HG03097 (cell line): ENCODE results near the gene PLPP4.

Experiments used
- ATAC-seq: cut with Tn5 transposase; IDR thresholded peaks from one replicate; pipeline ENCODE4 v1.9.1; 2021; ENCODE audit not compliant: unreplicated experiment, low FRiP score

Gene PLPP4

DNA sequence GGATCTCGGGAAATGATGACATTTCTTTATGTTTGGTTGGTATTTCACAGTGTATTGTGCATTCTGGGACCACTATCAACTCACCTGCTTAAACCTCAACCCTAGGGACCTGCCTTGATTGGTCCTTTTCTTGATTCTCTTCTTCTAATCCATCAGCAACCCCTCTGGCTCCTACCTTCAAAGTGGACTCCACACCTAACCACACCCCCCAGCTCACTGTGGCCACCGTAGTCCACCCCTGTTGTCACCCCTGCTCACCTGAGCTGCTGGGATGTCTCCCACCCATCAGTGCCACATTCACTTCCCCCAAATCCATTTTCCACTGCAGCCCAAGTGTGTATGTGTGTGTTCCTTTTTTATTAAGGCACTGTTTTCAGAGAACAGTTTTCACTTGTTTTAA is 145.0 kb downstream of the PLPP4 start:
- no peak for ATAC-seq

DNA sequence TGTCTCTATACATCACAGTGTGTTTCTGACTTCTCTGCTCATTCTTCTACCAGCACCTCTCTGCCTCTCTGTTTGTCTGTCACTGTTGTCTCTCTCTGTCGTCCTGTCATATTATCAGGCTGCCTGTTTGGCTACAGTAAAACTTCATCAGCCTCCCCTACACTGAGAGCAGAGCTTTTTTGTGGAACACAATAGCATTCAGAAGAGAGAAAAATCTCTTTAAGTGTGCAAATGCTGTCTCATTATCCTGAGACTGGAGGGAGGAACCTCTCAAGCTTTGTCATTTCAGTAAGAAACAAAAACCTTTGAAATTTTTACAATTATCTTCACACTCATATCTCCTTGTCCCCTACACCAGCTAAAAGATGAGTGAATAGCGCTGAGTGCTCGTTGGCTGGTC is 148.4 kb downstream of the PLPP4 start:
- ATAC-seq = no peak

DNA sequence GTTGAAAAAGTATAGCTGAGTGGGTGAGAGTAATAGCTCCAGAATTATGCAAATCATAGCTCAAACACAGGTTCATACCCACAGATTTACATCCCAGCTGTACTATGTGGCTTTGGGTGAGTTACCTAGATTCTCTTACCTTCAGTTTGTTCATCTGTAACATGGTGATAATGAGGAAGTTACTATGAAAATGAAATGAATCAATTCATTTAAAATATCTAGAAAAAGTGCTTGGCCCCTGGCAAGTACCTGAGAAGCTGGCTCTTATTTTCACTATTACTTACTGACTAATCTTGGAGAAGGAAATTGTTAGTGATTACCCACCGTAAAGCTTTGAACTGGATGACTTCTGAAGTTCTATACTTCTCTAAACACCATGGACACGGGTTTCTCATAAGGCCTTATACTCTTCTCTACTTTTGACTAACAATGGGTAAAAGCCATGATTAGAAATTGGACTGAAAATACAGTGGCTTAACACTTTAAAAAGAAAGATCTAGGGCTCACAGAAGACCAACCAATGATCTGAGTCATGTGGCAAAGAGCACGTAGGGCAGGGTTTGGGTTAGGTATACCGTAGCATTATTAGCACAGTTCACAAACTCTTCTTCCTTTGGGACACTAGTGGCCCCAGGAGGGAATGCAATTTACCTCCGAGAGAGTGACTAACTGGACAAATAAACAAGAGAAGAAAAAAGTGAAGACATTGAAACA is 149.2 kb downstream of the PLPP4 start:
- peak; percentile 71 for ATAC-seq

DNA sequence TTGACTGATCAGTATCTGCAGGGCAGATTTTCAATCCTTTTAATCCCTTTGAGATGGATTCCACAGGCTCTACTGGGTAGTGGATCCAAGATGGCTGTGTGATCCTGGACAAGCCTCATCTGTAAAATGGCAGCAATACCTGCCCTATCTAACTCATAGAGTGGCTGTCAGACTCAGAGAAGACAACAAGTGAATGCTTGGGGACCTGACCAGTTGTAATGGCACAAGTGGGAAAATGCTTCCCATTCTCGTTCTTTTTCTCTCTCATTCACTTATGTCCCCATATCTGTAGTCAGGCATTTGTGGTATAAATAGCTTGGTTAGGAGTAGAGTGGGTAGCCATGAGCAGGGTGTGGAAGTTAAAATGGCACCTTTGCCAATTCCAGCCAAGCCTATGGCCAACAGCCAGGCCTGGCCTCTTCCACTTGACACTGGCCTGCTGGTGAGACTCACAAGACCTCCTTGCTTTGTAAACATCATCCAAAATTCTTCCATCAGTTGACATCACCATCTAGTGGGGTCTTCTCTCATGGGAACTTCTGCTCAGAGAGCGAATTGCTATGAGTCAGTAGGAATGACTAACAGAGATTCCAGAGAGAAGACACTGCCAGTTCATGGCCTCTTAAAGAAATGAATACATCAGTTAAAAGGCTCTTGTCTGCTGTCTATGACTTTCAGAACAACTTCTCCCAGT is 150.1 kb downstream of the PLPP4 start:
- no peak for ATAC-seq

DNA sequence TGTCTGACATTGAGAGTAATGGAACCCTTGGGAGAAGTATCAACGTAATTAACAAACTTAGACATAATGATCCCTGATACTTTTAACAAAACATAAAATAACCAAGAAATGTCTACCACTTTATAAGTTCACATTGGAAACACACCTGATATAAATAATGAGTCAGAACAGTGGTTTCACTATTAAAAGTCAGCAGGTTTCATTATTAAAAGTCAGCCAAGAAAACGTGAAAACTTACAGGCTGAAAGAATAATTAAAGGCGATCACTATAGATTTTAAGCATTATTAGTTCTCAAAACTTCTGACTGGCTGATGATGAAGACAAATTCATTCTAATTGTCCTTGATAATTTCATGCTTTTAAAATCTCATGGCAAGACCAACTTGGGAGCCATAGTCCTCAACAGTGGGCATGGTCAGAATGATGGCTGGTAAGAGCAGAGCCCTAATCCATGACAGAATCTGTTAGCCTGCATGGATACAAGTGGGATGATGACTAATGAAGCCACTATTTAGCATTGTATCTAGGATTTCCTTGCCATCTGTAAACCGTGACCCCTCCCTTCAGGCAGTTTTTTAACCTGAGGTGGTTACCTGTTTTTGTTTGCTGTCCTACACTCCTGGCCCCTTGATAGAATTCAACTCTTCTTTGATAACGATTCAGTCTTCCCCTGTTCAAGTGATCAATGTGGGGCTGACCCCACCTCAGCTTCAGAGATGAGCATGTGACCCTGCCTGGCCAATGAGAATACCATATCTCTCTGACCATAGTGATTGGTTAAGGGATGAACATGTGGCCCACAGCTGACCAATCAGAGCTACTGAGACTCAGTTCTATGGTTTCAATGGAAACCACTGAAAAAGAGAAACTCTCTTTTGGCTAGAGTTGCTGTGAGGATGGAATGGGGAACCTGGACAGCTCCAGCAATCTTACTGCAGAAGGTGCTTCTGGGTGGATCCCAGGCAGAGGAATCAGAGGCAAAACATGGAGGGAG is 151.0 kb downstream of the PLPP4 start:
- ATAC-seq = no peak

DNA sequence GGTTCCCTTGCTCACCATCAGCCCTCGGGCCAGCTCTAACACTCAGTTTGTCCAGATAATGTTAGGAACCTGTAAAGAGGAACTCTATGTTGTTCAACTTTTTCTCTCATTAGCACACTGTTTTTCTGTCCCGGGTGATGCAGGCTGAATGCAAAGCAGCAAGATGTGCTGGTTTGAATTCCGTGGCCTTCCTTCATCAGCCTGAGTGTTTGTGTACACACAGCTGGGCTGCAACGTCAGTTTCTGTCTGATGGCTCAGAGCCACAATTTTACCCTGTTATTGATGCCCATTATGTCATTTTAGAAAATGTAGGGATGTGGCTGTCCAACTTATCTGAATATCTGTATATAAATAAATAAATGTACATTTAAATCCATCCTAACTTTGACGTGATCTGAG is 152.0 kb downstream of the PLPP4 start:
- no peak for ATAC-seq

DNA sequence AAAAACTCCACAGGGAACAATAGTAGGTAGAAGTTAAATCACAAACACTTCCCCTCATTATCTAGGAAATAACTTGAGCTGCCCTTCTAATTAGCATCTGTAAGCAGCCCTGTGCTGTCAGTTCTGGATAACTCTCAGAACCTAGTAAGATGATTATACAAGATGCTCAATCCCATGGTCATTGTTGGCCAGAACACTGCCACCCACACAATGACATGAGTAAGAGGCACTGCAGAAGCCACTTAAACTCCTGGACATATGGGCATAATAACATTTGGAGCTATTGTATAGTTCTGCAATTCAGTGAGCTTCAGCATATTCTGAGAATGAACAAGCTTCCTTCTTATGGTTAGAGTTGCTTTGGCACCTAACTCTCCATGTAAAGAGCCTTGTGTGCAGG is 153.8 kb downstream of the PLPP4 start:
- no peak for ATAC-seq

DNA sequence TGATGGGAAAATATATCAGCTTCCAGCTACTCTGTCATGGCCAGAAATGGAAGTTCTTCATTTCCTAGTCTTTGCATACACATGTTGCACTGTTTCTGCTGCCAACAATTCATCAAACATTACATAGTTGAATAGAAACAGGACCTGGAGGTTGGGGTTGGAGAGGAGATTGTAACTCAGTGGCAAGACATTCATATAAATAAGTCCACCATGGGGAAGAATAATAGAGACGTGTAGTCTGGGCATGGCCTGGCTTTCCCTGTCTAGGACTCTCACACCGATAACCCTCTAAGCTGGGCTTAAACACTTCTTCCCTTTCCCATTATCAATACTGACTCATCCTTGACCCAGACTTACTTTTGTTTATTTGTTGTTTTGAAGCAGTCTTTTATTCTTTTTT is 155.7 kb downstream of the PLPP4 start:
- no peak for ATAC-seq

DNA sequence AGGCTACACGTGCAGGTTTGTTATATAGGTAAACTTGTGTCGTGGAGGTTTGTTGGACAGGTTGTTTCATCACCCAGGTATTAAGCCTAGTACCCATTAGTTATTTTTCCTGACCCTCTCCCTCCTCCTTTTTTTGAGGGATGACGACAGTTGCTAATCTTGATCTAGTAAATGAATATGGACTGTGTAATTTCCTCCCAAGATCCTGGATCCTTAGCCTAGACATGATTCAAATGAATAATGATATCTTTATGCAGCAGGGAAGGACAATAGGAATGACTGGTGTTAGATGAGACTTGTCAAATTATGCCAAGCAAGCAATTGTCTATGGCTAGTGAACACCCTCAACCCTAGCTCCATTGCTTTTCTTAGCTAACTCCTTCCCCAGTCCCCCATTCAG is 156.2 kb downstream of the PLPP4 start:
- no peak for ATAC-seq

DNA sequence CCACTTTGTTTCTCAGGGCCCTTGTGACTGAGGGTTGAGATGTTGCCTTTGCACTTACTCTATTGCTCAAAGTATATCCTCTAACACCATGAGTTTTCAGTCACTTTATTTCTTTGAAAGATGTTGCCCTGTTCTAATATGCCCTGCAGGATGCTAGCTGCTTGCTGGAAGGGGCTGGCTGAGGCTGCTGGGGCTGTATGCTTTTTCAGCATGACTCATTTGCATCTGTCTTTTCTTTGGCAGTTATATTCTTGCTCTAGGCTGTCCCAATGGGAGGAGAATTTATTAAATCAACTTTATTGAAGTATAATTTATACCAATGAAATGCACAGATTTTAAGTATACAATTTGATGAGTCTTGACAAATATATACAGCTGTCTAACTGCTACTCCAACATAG is 157.7 kb downstream of the PLPP4 start:
- ATAC-seq = no peak

DNA sequence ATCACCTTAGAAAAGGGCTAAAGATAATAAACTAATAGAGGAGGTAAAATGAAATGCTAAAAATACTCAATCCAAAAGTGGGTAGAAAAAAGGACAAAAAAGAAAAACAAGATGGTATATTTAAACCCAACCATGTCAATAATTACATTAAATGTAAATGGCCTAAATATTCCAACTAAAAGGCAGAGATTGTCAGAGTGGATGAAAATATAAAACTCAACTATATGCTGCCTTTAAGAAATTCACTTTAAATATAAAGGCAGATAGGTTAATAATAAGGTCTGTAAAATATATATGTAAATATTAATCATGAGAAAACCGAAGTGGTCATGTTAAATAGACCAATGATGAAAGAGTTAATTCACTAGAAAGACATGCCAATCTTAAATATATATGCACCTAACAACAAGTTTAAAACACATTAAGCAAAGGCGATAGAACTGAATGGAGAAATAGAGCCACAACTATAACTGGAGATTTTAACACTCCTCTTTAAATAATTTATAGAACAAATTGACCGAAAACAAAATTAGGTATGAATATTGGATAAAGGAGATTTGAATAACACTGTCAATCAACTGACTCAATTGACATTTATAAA is 159.4 kb downstream of the PLPP4 start:
- ATAC-seq = no peak

DNA sequence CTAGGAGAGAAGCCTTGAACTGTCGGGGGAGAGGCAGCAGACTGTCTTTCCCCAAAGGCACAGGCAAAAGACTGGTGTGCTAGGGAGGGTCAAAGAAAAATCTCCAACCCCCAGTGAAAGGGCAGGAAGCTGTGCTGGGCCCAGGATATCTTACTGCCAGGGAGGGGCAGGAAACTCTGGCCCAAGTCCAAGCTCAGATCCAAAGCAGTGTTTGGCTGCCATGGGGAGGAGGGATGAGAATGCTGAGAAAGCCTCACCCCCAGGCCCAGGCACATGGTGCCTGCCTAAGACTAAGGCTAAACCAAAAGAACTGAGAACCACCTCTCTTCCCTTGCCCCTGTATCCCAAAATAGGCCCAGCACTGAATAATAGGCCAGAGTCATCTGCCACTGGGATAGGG is 171.2 kb downstream of the PLPP4 start:
- ATAC-seq = no peak

DNA sequence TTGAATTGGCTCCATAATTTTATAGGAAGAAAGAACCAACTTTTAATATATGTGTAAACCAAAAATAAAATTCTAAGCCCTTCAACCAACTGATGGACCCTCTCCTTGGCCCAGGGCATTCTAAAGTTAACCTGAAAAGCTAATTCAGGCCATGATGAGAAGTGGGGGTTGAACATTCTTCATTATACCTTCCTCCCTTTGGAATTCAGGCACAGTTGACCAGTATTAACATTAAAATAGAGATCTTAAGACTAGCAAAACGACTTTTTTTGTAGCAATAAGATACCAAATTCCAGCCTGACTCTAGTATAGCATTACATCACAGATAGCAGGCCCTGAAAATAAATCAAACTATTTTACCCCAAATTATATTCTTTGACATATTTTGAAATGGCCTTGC is 173.2 kb downstream of the PLPP4 start:
- ATAC-seq = no peak

DNA sequence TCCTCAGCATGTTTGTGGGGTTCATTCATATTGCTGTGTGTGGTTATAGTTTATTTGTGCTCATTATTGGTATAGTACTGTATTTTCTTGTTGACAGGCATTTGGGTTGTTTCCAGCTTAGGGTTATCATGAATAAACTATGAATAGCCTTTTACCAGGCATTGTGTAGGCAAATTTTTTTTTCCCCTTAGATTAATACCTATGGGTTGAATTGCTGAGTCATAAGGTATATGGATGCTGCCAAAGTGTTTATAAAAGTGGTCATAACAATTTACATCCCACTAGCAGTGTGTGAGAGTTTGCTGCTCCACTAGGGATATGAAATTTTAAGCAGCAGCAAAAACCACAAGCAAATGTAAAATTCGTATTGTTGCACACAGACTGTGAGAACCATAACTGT is 175.0 kb downstream of the PLPP4 start:
- ATAC-seq = no peak

DNA sequence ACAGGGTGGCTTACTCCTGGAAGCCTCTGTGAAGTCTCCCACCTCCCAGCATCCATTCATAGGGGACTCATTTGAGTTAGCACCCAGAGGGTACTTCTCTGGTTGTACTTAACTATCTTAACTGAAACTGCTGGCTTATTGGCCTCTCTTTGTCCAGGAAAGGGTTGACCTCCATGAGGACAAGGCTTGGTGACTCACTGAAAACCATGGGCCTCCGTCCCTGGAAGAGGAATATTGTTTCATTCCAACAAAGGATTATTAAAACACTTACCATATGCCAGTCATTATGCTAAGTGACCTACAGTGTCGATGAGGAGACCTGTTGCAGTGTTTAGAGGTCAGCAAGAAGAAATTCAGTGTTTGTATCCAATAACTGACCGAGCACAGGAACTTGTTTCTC is 175.9 kb downstream of the PLPP4 start:
- ATAC-seq = no peak

DNA sequence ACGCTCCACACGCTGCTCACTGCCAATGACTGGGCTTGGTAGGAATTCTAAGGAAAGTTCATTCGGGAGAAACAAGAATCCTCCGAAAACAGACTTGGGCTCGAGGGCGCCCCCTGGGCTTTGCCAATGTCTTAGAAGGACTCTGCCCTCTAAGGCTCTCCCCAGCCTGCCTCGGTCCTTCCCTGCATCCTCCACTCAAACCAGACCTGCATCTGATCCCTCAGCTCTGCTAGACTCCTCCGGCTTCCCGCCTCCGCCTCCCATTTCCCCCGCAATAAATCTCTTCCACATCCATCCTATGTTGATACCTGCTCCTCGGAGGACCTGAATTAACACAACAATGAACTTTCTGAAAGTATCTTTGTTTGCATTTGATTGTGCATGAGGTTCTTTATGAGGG is 177.6 kb downstream of the PLPP4 start:
- ATAC-seq = no peak
